GM23338 (cell line): ENCODE results near the gene RYR2.

Source experiments
- CREB1 ChIP-seq: fragments of 250-450 bp; sonication (Bioruptor Pico); IDR thresholded peaks from 2 replicates; pipeline ENCODE4 v1.5.0; 2020; ENCODE audit warnings: low read depth, mild to moderate bottlenecking, moderate library complexity
- CTCF ChIP-seq, 2 experiments: fragments of 200-600 bp in 1 of 2; sonication (generic) in 1 of 2; conservative IDR thresholded peaks; 2 replicates each; pipeline versions ENCODE4 v1.5.1 to v1.6.1; 2016 to 2017; ENCODE audit warnings: antibody characterized with exemption in 2 of 2, low read depth in 2 of 2, mild to moderate bottlenecking in 2 of 2, moderate library complexity in 1 of 2
- JUNB ChIP-seq: IDR thresholded peaks from one replicate; pipeline ENCODE4 v1.6.1; 2016; ENCODE audit warnings: antibody characterized with exemption; ENCODE audit not compliant: unreplicated experiment
- POLR2AphosphoS5 ChIP-seq: IDR thresholded peaks from 2 replicates; pipeline ENCODE4 v1.6.1; 2016; ENCODE audit warnings: antibody characterized with exemption, low read depth

DNA sequence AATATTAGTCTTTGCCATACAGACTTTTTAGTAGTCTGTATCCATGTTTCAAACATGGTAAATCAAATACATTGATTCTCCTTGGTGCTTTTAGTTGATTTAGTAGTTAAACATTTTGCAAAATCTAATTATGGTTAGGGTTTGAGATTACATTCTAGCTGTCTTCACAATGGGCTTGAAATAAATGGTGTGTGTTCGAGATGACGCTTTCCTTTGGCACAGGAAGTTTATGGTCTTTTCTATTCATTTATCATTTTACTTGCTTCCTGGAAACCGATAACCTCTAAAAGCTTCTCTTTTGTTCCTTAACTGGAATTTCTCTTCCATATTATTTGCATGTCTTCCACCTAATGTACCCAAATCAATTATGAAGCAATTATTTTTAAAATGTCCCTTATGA is 810.4 kb downstream of the RYR2 start:
- TF ChIP-seq CTCF (conservative IDR thresholded peaks at IDR 0.05; ENCODE audit: low read depth in 2 of 2), result no peak
- no peak for TF ChIP-seq POLR2AphosphoS5
- TF ChIP-seq CREB1 (CRISPR knock-in tag), result no peak
- no peak for TF ChIP-seq JUNB
